ENCODE measurements around the gene KIFC3. TPM values are rescaled to one million over a fixed set of nuclear protein-coding genes. Genes with fewer than 3 reads are reported as not detected.

KIFC3 gene
- total RNA-seq, 6 experiments from 2014 or later, result 51.8 to 81.5 (median 72.7) TPM

DNA sequence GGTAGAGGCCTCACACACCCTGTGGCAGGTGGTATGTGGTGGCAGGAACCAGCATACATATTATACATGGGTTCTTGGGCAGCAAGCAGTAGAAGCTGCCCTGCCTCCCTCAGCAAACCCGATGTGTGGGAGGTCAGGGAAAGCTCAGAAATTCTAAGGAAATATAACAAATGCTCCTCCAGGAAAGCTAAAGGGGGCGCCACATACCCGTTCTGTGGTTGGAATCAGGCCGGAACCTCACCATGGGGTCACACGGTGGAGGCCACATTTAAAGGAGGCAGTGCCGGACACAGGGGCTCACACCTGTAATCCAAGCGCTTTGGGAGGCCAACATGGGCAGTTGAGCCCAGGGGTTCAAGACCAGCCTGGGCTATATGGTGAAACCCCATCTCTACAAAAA lies 79.1 kb downstream of the KIFC3 start:
- Mint-ChIP-seq H3K9me3 (no peaks in the 10 kb centered on the region), H3K4me1 (ENCODE audit: low read depth) (no peaks in the 10 kb centered on the region), H3K27ac (no peak overlapping the region), H3K36me3 (ENCODE audit: low read depth) (no peaks in the 10 kb centered on the region), H3K4me3 (no peak overlapping the region), H3K27me3 (ENCODE audit: insufficient read depth) (peaks cover 13% of the 10 kb centered on the region)
- TF ChIP-seq, protein P1, sequence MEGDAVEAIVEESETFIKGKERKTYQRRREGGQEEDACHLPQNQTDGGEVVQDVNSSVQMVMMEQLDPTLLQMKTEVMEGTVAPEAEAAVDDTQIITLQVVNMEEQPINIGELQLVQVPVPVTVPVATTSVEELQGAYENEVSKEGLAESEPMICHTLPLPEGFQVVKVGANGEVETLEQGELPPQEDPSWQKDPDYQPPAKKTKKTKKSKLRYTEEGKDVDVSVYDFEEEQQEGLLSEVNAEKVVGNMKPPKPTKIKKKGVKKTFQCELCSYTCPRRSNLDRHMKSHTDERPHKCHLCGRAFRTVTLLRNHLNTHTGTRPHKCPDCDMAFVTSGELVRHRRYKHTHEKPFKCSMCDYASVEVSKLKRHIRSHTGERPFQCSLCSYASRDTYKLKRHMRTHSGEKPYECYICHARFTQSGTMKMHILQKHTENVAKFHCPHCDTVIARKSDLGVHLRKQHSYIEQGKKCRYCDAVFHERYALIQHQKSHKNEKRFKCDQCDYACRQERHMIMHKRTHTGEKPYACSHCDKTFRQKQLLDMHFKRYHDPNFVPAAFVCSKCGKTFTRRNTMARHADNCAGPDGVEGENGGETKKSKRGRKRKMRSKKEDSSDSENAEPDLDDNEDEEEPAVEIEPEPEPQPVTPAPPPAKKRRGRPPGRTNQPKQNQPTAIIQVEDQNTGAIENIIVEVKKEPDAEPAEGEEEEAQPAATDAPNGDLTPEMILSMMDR (IDR thresholded peaks at IDR 0.05), result peak; percentile 46
- DNase-seq, result no peak

DNA sequence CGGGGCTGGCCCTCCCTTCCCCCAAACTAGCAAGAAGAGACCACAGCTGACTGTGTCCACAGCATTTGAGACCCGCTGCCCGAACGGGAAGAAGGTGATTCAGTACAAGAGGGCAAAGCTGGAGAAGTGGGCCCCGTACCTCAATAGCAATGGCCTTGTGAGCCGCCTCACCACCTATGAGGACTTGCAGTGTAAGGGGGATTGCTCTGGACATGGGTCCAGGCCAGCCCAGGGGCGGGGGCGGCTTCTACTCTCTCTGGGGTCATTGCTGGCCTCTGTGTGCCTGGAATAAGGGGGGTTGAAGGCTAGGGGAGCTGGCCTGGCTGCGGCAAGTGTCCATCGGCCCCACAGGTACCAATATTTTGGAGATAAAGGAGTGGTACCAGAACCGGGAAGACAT lies 79.6 kb downstream of the KIFC3 start:
- H3K4me3 Mint-ChIP-seq, result no peak overlapping the region
- peaks cover 17% of the 10 kb centered on the region for H3K27me3 Mint-ChIP-seq (ENCODE audit: insufficient read depth)
- H3K9me3 Mint-ChIP-seq, result no peaks in the 10 kb centered on the region

DNA sequence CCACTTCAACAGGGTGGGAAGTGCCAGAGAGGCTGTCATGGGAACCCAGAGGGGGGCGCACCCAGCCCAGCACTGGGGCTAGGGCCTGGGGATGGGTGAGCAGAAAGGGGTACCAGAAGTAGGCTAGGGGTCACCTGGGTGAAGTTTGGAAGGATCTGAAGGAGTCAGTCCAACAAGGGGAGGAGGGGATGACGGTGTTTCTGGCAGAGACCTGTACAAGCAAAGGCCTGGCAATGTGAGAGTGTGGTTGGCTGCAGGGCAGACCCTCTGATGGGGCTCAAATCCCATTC lies 80.1 kb downstream of the KIFC3 start:
- Mint-ChIP-seq H3K27me3 (ENCODE audit: insufficient read depth) (peaks cover 21% of the 10 kb centered on the region), H3K4me3 (no peak overlapping the region), H3K36me3 (ENCODE audit: low read depth) (no peaks in the 10 kb centered on the region), H3K4me1 (ENCODE audit: low read depth) (no peaks in the 10 kb centered on the region), H3K27ac (no peak overlapping the region), H3K9me3 (no peaks in the 10 kb centered on the region)
- TF ChIP-seq, protein P1 (IDR thresholded peaks at IDR 0.05), result no peak
- no peak for DNase-seq

More for the DNA sequence above, 79.6 kb downstream of the KIFC3 start:
- no peak overlapping the region for H3K27ac Mint-ChIP-seq
- no peak for DNase-seq
- TF ChIP-seq, protein P1 (IDR thresholded peaks at IDR 0.05), result no peak
- H3K36me3 Mint-ChIP-seq (ENCODE audit: low read depth), result no peaks in the 10 kb centered on the region
- H3K4me1 Mint-ChIP-seq (ENCODE audit: low read depth), result no peaks in the 10 kb centered on the region

DNA sequence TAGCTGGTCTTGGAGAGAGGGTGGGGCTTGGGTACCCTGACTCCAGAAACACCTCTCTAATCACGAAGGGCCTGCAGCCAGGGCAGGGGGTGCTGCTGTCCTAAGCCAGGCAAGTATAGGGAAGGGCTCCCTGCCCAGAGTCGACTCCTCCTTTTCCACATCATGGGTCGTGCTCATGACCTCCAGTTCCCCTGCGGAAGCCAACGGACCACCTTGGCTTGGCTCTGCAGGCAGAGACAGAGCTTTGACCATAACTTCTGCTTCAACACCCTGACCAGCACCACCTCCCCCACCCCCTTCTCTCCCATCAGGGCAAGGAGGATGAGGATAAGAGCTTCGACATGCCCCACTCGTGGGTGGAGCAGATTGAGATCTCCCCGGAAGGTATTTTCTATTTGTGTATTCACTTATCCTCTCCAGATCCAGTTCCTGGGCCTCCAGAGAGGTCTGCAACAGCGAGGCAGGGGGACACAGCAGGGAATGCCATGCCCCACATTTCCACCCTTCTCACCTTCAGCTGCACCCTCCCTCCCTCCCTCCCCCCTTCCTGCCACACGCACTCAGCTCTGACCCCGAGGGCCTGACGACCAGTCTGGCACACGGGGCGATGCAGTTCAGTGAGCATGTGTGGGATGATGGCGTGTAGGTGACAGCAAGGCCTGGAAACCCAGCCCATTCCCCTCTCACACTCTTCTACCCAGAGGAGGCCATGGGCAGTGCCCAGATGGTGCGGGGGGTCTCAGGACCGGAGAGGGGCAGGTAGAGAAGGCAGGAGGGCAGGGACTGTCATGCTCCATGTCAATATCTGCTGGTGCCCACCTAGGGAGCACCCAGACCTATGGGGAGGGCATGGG lies 80.7 kb downstream of the KIFC3 start:
- H3K9me3 Mint-ChIP-seq, result no peaks in the 10 kb centered on the region
- no peaks in the 10 kb centered on the region for H3K4me1 Mint-ChIP-seq (ENCODE audit: low read depth)
- H3K27me3 Mint-ChIP-seq (ENCODE audit: insufficient read depth), result peaks cover 24% of the 10 kb centered on the region
- H3K4me3 Mint-ChIP-seq, result no peak overlapping the region
- TF ChIP-seq, protein P1 (IDR thresholded peaks at IDR 0.05), result no peak
- DNase-seq, result no peak
- H3K36me3 Mint-ChIP-seq (ENCODE audit: low read depth), result no peaks in the 10 kb centered on the region
- no peak overlapping the region for H3K27ac Mint-ChIP-seq

DNA sequence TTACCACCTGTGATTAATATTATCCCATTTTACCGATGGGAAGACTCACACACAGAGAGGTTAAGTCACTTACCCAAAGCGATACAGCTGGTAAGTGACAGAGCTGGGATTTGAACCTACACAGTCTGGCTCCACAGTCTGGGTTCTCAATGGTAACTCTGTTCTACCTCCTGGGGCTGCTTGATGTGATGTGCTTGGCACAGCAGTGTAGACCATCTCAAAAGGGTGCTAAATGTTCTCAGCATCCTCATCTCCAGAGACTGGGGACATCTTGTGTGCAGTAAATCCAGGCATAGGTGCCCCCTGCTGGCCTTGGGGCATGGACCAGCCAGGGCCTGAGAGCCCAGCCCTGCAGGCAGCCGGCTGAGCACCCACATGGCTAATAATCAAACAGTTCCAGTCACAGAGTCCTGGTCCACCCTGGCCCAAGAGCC lies 82.1 kb downstream of the KIFC3 start:
- Mint-ChIP-seq H3K4me1 (ENCODE audit: low read depth) (no peaks in the 10 kb centered on the region), H3K36me3 (ENCODE audit: low read depth) (no peaks in the 10 kb centered on the region), H3K9me3 (no peaks in the 10 kb centered on the region), H3K27me3 (ENCODE audit: insufficient read depth) (peaks cover 34% of the 10 kb centered on the region), H3K27ac (no peak overlapping the region), H3K4me3 (no peak overlapping the region)
- DNase-seq, result peak; percentile 47
- TF ChIP-seq, protein P1 (IDR thresholded peaks at IDR 0.05), result peak; percentile 85

Measured in HFFc6 (cell line).